AML-193 (cell line): ENCODE results near the gene CRHR1.
"Not testable (repeated sequence)": the region's sequence is repeated elsewhere in the genome, so short reads cannot be mapped to it uniquely, and the experiment has no call there.

Experiments used
- DNase-seq, 2 experiments: peaks; one replicate each; lab custom pipeline; 2025; lab: John Stamatoyannopoulos, UW

CRHR1 gene

DNA sequence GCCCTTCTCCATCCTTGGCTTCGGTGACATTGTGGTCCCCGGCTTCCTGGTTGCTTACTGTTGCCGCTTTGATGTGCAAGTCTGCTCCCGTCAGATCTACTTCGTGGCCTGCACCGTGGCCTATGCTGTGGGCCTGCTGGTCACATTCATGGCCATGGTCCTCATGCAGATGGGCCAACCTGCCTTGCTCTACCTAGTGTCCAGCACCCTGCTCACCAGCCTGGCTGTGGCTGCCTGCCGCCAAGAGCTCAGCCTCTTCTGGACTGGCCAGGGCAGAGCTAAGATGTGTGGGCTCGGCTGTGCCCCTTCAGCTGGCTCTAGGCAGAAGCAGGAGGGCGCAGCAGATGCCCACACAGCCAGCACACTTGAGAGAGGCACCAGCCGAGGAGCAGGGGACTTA lies 62.1 kb downstream of the CRHR1 start:
- no peak for DNase-seq

DNA sequence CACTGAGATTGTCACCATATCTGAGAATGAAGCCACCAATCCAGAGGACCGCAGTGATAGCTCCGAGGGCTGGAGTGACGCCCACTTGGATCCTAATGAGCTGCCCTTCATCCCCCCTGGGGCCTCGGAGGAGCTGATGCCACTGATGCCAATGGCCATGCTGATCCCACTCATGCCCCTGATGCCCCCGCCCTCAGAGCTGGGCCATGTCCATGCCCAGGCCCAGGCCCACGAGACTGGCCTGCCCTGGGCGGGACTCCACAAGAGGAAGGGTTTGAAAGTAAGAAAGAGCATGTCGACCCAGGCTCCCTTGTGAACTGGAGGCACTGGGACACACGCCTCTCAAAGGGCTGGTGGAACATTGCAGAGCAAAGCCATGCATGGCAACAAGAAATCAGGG lies 62.5 kb downstream of the CRHR1 start:
- no peak for DNase-seq

DNA sequence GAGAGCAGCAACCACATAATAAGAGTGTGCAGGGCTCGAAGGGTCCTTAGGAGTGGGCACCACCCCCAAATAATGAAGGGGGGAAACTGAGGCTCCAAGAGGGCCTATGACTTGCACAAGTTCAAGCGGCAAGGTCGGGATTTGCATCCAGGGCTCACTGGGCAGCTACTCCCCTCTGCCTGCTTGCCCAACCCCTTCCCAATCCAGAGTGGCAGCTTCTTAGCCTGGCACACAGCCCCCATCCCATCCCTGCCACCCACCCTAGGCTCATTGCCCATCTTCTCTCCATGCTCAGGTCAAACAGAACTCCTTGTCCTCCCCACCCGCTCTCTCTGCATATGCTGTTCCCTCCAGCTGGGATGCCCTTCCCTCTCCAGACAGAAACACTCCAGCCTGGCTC lies 63.0 kb downstream of the CRHR1 start:
- no peak for DNase-seq

DNA sequence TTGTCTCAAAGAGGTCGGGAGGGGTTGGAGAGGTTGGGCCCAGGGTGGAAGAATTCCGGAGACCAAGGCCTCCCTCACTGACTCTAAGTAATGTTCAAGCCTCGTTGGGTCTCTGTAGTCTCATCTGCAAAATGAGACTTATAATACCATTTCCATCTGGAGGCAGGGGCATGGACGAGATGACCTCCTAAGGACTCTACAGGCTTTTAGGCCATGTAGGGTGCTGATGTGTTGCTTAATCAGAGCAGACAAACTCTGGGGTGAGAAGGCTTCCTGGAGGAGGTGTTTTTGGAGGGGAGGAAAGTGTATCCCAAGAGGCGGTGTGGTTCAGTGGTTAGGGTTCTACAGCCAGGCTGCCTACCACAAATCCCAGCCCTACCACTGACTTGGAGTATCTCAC lies 63.6 kb downstream of the CRHR1 start:
- no peak for DNase-seq

DNA sequence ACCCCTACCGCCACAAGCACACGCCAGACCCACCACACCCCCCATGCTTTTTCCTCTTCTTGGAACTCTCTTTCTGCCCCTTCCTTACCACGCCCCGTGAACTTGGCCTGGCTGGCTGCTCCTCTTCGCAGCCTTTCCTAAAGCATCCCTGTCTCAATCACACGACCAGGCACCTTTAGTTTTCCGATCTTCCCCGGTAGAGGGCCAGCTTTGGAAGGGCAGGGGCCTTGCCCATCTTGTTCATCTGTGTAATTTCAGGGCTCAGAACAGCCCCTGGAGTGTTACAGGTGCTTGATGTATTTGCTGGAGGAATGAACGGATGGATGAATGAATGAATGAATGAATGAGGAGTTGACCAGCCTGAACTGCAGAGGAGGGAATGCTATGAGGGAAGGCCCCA lies 64.3 kb downstream of the CRHR1 start:
- no peak for DNase-seq

DNA sequence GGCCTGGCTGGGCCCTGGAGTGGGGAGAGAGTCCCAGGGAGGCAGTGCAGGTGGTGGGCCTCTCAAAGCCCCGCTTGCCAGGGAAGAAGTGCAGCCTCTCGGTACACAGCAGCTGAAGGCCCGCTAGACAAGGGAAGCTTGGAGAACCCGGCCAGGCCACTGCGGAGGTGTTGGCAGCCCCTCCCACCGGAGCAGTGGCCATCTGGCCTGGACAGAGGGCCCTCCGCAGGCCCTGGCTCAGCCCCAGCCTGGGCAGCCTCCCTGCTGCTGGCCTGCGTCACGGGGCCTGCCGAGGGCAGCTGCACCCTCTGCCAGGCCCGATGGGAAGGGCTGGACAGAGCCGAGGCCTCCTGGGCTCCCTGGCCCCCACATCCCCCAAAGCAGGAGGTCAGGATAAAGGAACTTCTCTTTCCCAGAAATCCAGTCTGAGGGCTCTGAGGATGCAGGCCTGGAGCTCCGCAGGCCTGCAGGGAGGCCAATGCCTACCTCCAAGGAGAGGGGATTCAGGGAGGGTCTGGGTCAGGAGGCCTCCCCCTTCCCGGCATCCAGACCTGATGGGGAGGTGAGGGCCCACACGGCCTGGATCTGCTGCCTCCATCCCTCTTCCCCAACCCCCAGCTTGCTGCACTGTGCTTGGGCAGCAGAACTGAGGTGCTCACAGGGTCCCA lies 64.9 kb downstream of the CRHR1 start:
- DNase-seq = no peak

DNA sequence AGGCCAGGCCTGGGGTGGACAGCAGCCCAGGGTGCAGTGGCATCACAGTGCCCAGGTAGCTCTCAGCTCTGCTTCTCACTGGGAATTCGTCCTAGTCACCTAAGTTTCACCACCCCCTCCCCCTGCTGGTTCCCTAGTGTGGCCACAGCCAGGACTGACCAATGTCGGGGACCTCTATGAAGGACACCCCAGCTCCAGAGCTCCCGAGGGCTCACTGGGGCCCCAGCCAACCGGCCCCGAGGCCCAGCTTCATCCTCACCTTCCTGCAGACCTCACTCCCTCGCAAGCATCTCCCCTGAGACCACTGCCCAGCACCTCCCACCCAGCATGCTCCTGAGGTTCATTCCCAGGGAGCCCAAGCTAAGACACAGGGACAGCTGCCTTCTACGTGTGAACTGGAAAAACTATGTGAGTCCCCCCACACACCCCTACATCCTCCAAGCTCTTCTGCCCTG lies 65.4 kb downstream of the CRHR1 start:
- no peak for DNase-seq

DNA sequence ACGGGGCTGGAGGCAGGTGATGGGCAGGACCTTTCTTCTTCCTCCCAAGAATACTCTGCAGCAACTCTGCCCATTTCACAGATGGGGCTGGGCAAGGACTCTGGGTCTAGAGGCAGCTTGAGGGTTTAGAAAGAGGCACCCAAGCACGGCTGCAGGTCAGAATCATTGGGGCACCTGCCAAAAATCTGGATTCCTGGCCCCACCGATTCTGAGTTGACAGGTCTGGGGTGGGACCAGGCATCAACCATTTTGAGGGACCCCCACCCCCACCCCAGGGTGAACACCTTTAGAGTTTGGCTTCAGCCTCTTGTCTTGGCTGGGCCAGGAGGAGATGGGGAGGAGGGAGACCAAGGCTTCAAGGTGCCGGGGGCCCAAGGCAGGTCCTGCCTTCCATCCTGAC lies 65.9 kb downstream of the CRHR1 start:
- DNase-seq = no peak

DNA sequence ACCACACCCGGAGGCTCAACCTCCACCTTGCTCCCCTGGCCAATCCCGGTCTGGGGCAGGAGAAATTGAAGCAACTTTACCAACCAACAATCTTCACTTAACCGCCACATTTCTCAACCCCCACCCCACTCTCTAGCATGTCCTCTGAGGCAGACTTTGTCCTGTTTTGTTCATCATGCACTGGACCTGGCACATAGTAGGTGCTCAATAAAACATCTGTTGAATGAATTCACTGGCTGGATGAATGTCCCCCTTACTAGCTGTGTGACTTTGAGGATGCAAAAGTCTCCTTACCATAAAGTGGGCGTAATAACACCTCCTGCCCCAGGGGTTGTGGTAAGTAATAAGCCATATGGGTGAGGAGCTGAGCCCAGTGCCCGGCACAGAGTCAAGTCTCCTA lies 66.3 kb downstream of the CRHR1 start:
- DNase-seq = no peak

DNA sequence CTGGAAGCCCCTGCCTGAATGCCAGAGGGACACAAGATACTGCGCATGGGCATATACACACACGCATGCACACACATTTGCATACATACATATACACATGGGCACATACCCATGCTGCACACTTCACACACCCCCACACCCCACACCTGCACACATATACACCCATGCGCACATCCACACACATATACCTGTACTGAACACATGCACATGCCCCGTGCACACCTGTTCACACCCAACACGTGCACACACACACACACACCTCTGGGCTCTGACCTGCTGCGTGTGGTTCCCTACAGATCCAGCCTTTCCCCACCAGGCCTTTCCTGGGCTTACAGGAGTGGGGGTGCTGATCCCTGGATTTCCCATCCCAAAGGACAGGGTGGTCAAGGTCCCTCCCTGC lies 66.9 kb downstream of the CRHR1 start:
- no peak for DNase-seq

DNA sequence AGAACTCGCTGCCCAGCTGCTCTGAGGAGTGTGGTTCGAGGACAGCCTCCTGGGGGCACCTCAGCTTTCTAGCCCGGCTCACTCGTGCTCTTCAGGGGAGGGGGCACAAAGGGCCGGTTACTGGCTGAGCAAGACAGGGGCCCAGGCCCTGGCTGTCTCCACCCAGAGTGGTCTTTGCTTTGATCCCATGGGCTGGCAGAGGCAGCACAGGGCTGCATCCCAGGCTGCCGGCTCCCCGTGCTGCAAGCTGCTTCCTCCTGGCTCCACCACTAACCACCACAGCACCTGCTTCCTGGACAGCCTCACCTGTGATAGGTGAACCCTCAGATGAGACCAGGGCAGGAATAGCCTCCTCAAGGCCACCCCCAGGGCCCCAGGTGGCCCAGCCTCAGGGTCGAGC lies 67.3 kb downstream of the CRHR1 start:
- DNase-seq = no peak

DNA sequence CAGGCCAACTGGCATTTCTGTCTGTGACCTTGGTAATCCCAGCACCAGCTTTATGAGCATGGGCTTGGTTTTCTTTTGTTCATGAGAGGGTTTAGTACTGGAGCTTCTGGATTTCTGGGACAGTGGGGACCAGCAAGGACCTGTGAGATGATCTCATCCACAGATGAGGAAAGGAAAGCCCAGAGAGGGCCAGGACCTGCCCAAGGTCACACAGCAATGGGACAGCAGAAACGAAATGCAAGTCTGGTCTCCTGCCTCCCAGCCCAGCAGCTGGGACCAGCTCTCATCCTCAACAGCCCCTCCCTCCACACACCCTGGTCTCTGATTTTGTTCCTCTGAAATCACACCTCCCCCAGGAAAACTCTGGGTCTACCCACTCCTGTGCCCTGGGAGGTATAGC lies 67.8 kb downstream of the CRHR1 start:
- no peak for DNase-seq

DNA sequence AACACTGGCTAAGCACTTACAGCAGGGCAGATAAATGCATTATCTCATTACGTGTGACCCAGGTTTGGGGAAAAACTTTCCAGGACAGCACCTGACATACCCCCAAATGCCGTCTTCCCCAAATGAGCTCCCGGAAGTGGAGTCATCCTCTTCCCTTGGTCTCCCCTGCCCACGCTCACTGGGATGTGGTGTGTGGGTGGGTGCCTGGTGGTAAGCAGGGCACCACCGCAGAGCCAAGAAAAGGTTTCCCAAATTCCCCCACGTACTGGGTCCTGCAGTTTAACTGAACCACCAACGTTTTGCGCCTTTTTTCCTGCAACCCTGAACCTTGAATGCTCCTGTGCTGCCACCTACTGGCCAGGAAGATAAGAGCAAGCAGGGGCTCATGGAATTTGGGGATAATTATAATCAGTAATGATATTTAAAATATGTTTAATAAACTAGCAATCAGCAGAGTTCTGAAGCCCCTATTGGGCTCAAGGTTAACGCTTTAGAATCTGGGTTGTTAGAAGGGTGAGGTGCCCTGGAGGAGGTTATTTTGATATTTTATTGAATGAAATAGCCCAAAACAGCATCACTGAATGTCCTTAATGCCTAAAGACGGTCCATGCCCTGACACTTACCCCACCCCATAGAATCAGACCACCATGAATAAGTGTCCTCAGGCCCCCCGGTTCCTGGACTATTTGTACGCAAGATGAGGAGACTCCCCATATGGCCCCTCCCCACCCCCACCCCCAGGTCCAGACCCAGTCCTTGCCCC lies 68.6 kb downstream of the CRHR1 start:
- peak; percentile 60 to 70 for DNase-seq

DNA sequence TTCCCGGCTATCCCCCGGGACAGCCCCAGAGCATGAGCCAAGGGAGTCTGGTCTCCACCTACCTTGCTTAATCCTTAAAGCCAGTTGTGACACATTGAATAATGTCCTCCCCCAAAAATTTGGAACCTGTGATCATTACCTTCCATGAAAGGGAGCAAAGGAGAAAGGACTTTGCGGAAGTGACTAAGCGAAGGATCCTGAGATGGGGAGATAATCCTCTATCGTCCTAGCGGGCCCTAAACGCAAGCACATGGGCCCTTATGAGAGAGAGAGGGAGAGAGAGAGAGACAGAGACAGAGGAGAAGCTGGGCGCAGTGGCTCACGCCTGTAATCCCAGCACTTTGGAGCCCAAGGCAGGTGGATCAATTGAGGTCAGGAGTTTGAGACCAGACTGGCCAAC lies 70.1 kb downstream of the CRHR1 start:
- no peak for DNase-seq

DNA sequence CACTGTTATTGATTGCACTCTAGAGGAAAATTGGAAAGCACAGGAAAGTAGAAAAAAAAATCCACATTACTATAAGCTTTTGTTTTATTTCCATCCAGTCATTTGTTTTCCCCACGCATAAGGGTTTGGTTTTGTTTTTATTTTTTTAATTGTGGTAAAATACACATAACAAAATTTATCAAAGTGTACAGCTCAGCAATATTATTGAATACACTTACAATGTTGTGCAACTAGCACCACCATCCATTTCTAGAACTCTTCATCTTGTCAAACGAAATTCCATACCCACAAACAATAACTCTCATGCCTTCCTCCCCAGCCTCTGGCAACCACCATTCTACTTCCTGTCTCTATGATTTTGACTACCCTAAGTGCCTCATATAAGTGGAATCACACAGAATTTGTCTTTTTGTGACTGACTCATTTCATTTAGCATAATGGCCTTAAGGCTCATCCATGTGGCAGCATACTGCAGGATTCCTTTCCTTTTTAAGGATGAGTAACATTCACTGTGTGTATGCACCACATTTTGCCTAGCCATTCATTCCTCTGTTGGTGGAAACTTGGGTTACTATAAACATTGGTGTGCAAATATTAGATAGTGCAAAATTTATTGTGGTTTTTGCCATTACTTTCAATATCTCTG lies 71.7 kb downstream of the CRHR1 start:
- DNase-seq = no peak

DNA sequence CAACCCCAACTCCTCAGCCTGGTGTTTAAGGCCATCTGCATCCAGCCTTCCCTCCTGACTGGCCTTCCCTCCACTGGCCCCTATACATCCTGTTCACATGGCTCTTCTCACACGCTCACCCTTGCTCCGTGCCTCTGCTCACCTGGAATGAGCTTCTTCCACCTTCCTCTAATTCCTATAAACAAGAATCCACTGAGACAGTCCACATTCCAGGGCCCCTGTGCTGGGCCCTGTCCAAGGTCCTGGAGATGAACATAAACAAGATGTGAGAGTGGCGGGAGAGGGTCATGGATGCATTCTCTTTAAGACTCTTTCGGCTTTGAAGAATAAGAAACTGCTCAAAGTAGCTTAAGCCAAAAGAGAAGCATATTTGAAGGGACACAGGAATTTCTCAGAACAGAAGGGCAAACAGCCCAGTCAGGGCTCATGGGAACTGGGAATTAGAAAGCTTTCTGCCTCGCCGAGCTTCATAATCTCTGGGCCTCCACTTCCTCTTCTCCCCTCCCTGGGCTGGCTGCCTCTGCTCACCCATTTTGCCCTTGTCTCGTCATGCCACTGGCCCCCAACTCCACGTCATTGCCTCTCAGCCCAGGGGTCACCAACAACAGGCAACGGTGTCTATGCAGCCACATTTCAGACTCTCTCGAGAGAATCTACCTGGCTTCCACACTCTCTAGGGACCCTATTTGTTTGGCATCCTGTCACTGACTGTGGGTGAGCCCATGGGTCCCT lies 74.0 kb downstream of the CRHR1 start:
- DNase-seq = peak in 1 of 2 experiments; percentile 7

DNA sequence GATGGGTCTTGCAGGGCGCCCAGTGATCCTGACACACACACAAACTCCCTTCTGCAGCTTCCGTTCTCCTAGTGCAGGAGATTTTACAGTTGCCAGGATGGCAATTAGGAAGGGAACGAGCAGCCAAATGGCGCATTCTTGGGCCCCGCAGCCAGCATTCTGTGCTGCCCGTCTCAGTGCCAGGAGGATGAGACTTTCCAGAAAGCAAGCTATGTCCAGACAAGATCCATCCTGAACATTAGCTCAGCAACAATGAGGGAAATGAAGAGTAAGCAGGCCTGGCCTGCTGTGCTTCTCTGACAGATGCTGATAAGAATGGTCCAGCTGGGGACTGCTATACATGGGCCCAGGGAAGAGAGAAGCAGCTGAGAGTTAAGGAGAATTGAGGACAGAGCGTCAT lies 77.0 kb downstream of the CRHR1 start:
- DNase-seq = no peak

DNA sequence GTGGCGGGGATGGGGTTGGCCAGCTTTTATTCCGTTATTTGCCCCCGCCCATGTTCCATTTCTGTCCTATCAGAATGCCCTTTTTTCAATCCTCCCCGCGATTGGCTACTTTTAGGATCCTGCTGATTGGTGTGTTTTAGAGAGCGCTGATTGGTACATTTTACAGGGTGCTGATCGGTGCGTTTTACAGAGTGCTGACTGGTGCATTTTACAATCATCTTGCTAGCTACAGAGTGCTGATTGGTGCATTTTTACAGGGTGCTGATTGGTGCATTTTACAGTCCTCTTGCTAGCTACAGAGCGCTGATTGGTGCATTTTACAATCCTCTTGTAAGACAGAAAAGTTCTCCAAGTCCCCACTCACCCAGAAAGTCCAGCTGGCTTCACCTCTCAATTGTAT lies 78.0 kb downstream of the CRHR1 start:
- not testable (repeated sequence) for DNase-seq

DNA sequence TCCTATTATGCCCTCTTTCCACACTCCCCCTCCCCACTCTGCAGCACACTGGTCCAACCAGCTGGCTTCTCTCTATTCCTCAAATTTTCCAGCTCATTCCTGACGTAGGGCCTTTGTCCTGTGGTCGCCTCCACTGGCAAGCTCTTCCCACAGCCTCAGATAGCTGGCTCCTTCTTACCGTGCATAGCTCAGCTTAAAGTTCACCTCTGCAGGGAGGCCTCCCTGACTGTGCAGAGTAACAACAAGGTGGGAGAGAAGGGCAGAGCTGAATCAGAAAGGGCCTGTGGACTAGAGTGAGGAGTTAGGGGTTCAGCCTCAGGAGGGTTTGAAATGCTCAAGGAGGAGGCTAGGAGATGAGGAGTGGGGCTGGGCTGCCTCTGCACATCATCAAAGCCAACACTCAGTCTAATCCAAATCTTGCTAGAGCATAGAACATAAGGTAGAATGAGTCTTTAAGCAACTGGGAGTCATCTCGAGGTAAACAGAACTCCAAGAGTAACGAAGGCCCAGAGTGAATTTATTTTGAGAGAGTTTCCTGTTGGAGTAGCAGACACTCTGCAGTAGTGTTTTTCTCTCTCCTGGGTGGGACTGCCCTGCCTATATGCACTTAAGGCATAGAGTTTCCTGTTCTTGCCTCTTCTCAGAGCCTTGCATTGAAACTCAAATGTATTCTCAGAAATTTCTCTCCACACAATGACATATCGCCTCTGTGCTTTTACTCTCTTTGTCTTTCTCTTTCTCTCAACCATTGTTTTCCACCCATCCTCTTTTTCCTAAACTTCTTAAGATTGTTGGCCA lies 79.9 kb downstream of the CRHR1 start:
- no peak for DNase-seq

DNA sequence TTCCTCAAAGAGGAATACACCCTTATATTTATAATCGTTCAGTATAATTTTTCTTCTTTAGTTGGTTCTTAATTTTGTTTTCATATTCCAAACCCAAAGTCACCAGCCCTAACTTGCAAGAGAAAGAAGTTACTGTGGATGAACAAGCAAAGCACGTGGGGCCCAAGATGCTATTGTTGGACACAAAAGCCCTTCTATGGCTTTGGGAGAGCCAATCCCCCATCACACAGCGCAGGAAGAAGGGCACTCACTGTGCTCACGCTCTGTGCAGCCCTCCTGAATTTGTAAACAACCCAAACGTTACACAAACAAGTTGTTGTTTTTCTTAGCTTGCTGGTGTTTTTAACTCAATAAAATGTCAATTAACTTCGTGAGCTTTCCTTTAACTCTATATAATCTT lies 83.1 kb downstream of the CRHR1 start:
- DNase-seq = no peak

DNA sequence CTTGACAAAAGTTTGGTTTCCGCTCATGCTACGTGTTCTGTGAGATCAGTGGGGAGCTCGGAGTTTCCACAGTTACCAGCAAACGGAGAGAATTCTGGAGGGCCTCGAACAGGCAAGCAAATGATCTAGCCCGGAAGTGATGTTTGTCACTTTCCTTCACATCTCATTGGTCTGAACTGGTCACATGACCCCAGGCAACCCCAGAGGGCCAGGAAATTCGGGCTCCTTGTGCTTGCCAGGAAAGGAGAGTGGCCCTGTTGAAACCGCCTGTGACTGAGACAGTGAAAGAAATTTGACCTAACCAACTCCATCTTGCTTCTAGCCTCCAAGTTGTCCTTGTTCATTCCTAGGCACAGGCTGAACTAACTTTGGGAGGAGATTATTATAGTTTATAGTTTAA lies 83.6 kb downstream of the CRHR1 start:
- no peak for DNase-seq

DNA sequence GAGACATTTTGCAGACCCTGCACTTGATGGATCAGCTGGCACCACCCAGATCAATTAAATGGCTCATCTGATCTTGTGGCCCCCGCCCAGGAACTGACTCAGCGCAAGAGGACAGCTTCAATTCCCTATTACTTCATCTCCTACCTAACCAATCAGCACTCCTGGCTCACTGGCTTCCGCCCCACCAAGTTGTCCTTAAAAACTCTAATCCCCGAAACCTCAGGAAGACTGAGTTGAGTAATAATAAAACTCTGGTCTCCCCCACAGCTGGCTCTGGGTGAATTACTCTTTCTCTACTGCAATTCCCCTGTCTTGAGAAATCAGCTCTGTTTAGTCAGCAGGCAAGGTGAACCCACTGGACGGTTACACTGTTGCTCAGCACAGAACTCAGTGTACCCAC lies 84.2 kb downstream of the CRHR1 start:
- DNase-seq = peak; percentile 55 to 67
